GM06990 (cell line): ENCODE results near the gene TK1.

ENCODE experiments used
- DNase-seq: peaks from one replicate; pipeline ENCODE4 v3.0.0-alpha.2; 2011; ENCODE audit not compliant: insufficient read length; ENCODE audit errors: extremely low read depth
- H3K27me3 ChIP-seq: replicated peaks from 2 replicates; pipeline ENCODE4 v1.6.0; 2011; ENCODE audit warnings: low read length; ENCODE audit not compliant: control insufficient read depth, insufficient read depth
- H3K36me3 ChIP-seq: 2 replicates; pipeline ENCODE4 v1.5.1; 2011; ENCODE audit warnings: low read length; ENCODE audit not compliant: control insufficient read depth, insufficient read depth
- H3K4me3 ChIP-seq: replicated peaks from 2 replicates; pipeline ENCODE4 v1.5.1; 2011; ENCODE audit warnings: low read depth, mild to moderate bottlenecking, control low read depth, low read length
- CTCF ChIP-seq: IDR thresholded peaks from 2 replicates; pipeline ENCODE4 v1.5.1; 2011; ENCODE audit warnings: low read length, control low read depth, mild to moderate bottlenecking, inconsistent platforms; ENCODE audit not compliant: insufficient read depth, poor library complexity, severe bottlenecking

Gene TK1

GRCh38 chr17:78135858-78136500 lies 50.9 kb downstream of the TK1 start:
- no peak overlapping the region for H3K4me3 ChIP-seq
- no peak for TF ChIP-seq CTCF
- DNase-seq = no peak
- H3K27me3 ChIP-seq = no peaks in the 10 kb centered on the region
- H3K36me3 ChIP-seq = peaks cover 37% of the 10 kb centered on the region

- Histone ChIP-seq H3K27me3 (no peaks in the 10 kb centered on the region), H3K36me3 (peaks cover 37% of the 10 kb centered on the region), H3K4me3 (no peak overlapping the region)
- no peak for TF ChIP-seq CTCF
- no peak for DNase-seq
Measured at GRCh38 chr17:78134899-78135385, 51.9 kb downstream of the TK1 start.

- no peaks in the 10 kb centered on the region for H3K27me3 ChIP-seq
- H3K4me3 ChIP-seq = peak overlapping the region; percentile 72
- peaks cover 37% of the 10 kb centered on the region for H3K36me3 ChIP-seq
- TF ChIP-seq CTCF = peak; percentile 77
- DNase-seq = peak; percentile 81
Measured at GRCh38 chr17:78133971-78134898, 52.6 kb downstream of the TK1 start.

- no peak for TF ChIP-seq CTCF
Measured at GRCh38 chr17:78133179-78133951, 53.5 kb downstream of the TK1 start.

GRCh38 chr17:78132767-78133178 lies 54.1 kb downstream of the TK1 start:
- Histone ChIP-seq H3K36me3 (peaks cover 36% of the 10 kb centered on the region), H3K4me3 (peak overlapping the region; percentile 72), H3K27me3 (no peaks in the 10 kb centered on the region)
- no peak for DNase-seq
- TF ChIP-seq CTCF = no peak

More at GRCh38 chr17:78133179-78133951, 53.5 kb downstream of the TK1 start:
- DNase-seq = no peak
- Histone ChIP-seq H3K36me3 (peaks cover 37% of the 10 kb centered on the region), H3K27me3 (no peaks in the 10 kb centered on the region), H3K4me3 (peak overlapping the region; percentile 72)
